GM10266 (cell line): ENCODE data around the gene PAK5.

Source experiments
- DNase-seq: peaks from one replicate; pipeline ENCODE4 v3.0.0; 2012; ENCODE audit errors: extremely low spot score
- CTCF ChIP-seq: IDR thresholded peaks from 2 replicates; pipeline ENCODE4 v1.5.1; 2012; ENCODE audit warnings: mild to moderate bottlenecking, low read depth; ENCODE audit not compliant: control insufficient read depth, insufficient read depth; ENCODE audit errors: missing control alignments

PAK5 gene

DNA sequence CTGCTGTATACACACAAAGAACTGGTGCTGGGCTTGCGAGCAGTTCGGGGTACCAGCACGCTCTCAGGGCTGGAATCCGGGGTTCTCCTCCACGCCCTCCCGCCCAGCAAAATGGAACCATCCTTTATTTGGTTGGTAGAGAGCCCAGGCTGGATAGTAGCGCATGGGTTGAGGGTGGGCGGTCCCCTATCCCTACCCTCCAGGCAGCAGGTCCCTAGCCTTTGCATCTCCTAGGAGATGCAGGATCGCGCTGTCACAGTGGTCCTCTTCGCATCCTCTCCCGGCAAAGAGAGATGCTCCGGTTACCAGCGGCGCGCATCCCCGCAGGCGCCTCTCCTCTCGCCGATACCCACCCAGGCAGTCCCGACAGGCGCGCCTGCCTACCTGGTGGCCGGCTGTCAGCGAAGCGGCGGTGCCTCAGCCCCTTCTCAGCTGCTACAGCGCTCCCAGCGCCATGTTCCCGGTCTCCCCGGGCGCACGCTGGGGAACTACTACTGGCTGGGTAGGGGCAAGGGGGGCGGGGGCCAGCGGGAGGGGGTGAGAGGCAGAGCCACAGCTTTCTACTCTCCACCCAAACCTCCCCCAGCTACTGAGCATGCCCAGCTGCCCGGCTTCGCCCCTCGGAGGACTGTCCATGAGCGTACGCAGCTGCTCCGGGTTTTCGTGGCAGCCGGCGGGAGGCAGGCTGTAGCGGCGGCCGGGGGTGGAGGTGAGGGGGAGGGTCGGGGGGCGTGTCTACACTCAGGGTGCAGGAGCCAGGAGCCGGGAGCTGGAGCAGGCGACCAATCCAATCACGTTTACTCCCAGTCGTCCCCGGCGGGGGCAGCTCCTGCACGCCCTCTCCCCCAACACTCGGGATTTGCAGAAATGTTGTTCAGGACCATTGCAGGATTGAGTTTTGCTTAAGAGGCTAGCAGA is at the start of gene PAK5:
Gene PAK5, minus strand, starts transcription at position 699 of the 918 bp plus-strand sequence. CDS start 194,748 bp downstream, outside the sequence.
- no peak for DNase-seq
- no peak for TF ChIP-seq CTCF

DNA sequence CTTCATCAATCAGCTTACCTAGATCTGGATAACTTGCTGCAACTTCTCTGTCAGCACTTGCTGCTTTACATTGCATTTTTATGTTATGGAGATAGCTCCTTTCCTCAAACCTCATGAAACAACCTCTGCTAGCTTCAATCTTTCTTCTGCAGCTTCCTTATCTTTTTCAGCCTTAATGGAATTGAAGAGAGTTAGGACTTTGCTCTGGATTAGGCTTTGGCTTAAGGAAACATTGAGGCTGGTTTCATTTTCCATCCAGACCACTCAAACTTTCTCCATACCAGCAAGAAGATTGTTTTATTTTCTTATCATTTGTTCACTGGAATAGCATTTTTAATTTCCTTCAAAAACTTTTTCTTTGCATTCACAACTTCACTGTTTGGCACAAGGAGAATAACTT is 48.8 kb upstream of the PAK5 start:
- no peak for TF ChIP-seq CTCF
- DNase-seq: no peak

DNA sequence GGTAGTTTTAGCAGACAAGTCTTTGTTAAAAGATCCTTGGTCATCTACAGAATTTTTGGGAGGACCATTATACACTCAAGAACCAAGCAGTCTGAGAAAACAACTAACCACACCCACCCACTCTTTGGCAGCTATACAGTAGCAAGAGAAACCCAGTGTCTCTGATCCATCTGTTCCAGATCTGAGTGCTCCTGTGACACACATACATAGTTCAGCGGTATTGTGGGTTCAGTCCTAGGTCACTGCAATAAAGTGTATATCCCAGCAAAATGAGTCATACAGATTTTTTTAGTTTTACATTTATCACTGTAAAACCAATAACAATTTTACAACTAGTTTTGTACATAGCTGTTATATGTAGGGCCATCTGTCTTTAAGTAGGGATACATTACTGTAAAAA is 47.4 kb upstream of the PAK5 start:
- DNase-seq: no peak
- TF ChIP-seq CTCF: no peak

DNA sequence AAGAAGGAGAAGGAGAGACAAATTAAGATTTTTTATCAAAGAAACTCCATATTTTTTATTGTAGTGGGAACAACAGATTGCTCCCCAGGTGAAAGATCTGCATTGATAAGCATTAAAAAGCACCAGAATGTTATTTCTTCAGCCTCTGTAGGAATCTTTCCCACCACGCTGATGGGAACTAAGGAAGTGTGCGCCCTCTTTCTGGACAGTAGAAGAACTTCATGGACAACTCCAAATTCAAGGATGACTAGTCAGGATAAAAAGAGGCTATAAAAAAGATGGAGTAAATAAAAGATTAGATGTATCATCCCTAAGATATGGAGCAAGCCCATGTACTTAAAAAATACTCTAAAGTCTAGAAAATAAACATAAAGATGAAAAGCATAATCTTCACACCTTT is 45.8 kb upstream of the PAK5 start:
- TF ChIP-seq CTCF: no peak
- no peak for DNase-seq

GRCh38 chr20:9884061-9884460 is 45.2 kb upstream of the PAK5 start:
- no peak for TF ChIP-seq CTCF
- no peak for DNase-seq

DNA sequence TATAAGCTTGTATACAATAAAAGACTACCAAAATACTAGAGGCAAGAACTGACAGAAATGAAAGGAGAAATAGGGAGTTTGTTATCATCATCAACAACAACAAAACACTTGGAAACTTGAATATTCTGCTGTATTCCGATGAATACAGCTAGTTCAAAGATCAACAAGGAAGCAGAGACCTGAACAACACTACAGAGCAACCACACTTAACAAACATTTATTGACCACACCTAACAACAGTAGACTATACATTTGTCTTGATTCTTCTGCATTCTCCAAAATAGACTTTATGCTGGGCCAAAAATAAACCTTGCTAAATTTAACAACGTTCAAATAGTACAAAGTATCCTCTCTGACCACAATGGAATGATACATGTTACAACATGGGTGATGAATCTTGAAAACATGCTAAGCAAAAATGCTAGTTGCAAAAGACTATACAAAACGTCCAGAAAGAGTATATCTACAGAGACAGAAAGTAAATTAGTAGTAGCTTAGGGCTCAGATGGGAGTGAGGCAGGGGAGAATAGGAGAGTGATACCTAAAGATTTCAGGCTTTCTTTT is 39.1 kb upstream of the PAK5 start:
- TF ChIP-seq CTCF: no peak
- no peak for DNase-seq
